Stomach (tissue), 4 donors: ENCODE measurements around the gene SCAP.

Experiments
- EP300 ChIP-seq: sonication (generic); formaldehyde crosslinking; IDR thresholded peaks from one replicate; pipeline ENCODE4 v1.6.1; 2017; ENCODE audit warnings: antibody characterized with exemption
- POLR2A ChIP-seq, 4 donors: fragments of 450-650 bp; IDR thresholded peaks; one replicate each; pipeline ENCODE4 v1.6.1; 2016; ENCODE audit warnings: antibody characterized with exemption in 4 of 4, control low read depth in 2 of 4, mild to moderate bottlenecking in 1 of 4, moderate library complexity in 1 of 4
- TF ChIP-seq, protein P1 (sequence below), 7 experiments: fragments of 450-650 bp in 4 of 7; fragments of 200-600 bp in 3 of 7; sonication (generic) in 3 of 7; IDR thresholded peaks; one replicate each; pipeline ENCODE4 v1.5.1; 2016 to 2019; ENCODE audit warnings: antibody characterized with exemption in 7 of 7, control low read depth in 2 of 7, mild to moderate bottlenecking in 1 of 7

DNA sequence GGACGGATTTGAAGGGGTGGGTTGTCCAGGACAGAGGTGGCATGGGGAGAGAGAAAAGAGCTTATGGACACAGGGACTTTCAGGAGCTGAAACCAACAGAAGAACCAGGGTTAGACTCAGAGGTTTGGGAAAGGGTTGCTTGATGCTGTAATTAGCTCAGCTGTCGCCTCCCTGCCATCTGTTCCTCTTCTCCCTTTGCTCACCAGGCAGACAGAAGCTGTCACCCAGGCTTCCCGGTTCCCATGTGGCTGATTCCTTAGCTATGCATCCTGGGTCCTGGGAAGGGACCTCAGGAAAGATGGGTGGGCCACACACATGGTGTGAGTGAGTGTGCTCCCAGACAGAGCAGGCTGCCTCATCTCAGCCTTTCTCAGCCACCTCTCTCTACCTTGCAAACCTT is 80.9 kb downstream of the SCAP start:
- TF ChIP-seq, protein P1, sequence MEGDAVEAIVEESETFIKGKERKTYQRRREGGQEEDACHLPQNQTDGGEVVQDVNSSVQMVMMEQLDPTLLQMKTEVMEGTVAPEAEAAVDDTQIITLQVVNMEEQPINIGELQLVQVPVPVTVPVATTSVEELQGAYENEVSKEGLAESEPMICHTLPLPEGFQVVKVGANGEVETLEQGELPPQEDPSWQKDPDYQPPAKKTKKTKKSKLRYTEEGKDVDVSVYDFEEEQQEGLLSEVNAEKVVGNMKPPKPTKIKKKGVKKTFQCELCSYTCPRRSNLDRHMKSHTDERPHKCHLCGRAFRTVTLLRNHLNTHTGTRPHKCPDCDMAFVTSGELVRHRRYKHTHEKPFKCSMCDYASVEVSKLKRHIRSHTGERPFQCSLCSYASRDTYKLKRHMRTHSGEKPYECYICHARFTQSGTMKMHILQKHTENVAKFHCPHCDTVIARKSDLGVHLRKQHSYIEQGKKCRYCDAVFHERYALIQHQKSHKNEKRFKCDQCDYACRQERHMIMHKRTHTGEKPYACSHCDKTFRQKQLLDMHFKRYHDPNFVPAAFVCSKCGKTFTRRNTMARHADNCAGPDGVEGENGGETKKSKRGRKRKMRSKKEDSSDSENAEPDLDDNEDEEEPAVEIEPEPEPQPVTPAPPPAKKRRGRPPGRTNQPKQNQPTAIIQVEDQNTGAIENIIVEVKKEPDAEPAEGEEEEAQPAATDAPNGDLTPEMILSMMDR (IDR thresholded peaks at IDR 0.05), result no peak
- no peak for TF ChIP-seq POLR2A (IDR thresholded peaks at IDR 0.05)
- TF ChIP-seq EP300, result no peak
